SU-DHL-6 (cell line): ENCODE measurements around the gene SNRNP200.

ENCODE experiments used
- EZH2phosphoT487 ChIP-seq: fragments of 200-600 bp; sonication (generic), shearing (Covaris generic); conservative IDR thresholded peaks from 2 replicates; pipeline ENCODE4 v1.6.1; 2018; ENCODE audit warnings: mild to moderate bottlenecking, antibody characterized with exemption, low read length, moderate library complexity, mixed read lengths
- TF ChIP-seq, protein P1 (sequence below): fragments of 200-600 bp; sonication (generic); IDR thresholded peaks from one replicate; pipeline ENCODE4 v1.5.1; 2017; ENCODE audit warnings: antibody characterized with exemption, mild to moderate bottlenecking, low read length, moderate library complexity; ENCODE audit not compliant: insufficient read depth, poor library complexity, severe bottlenecking

DNA sequence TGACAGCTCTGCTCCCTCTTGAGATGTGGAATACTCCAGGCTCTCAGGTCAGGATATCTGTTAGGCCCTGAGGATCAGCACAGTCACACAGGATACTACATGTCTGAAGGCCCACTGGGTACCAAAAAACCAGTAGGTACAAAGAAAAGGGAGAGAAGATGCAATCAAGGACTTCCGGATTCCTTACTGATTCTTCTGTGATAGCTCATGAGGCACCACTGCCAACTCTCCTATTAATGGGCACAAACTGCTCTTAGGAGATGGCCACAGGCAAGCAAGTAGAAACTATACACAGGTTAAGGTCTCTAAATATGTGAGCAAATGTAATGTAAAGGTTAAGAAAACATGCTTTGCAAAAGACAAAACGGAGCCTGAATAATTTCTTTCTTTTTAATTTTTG is 43.0 kb downstream of the SNRNP200 start:
- TF ChIP-seq, protein P1, sequence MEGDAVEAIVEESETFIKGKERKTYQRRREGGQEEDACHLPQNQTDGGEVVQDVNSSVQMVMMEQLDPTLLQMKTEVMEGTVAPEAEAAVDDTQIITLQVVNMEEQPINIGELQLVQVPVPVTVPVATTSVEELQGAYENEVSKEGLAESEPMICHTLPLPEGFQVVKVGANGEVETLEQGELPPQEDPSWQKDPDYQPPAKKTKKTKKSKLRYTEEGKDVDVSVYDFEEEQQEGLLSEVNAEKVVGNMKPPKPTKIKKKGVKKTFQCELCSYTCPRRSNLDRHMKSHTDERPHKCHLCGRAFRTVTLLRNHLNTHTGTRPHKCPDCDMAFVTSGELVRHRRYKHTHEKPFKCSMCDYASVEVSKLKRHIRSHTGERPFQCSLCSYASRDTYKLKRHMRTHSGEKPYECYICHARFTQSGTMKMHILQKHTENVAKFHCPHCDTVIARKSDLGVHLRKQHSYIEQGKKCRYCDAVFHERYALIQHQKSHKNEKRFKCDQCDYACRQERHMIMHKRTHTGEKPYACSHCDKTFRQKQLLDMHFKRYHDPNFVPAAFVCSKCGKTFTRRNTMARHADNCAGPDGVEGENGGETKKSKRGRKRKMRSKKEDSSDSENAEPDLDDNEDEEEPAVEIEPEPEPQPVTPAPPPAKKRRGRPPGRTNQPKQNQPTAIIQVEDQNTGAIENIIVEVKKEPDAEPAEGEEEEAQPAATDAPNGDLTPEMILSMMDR, result no peak
- TF ChIP-seq EZH2phosphoT487, result no peak
